H1 (cell line): ENCODE results near the gene COPZ1. TPM values are rescaled to one million over a fixed set of nuclear protein-coding genes. Genes with fewer than 3 reads are reported as not detected.

Source experiments
- SUZ12 ChIP-seq: fragments of 200-600 bp; sonication (generic); IDR thresholded peaks from 2 replicates; pipeline ENCODE4 v1.6.1; 2012; ENCODE audit warnings: mild to moderate bottlenecking, inconsistent platforms, low read length, moderate library complexity, mixed read lengths
- TAF7 ChIP-seq: optimal IDR thresholded peaks from 2 replicates; pipeline ENCODE3; 2011; ENCODE audit warnings: low read depth, mild to moderate bottlenecking, inconsistent platforms, low read length, moderate library complexity, borderline replicate concordance
- polyA plus RNA-seq, 7 experiments: library from polyadenylated mRNA; depleted of rRNA in 3 of 7; stranded (reverse) in 5 of 7; unstranded in 2 of 7; fragments of >200 nt in 5 of 7; fragments of 200-250 nt in 2 of 7; gene quantifications; 1 replicate in 5 of 7; 2 replicates in 1 of 7; 4 replicates in 1 of 7; pipeline versions ENCODE4 v1.2.1 to v1.2.3, GENCODE V29; 2011 to 2013; ENCODE audit warnings: missing spikeins in 2 of 7, mixed read lengths in 2 of 7
- total RNA-seq: library from RNA; stranded (reverse); fragmentation: NEBNext Ultra II Directional; extraction: Animal tissue kit (Norgen Biotek cat#: 25700); gene quantifications from 2 replicates; pipeline ENCODE4 v1.2.1, GENCODE V29; 2021

Gene COPZ1
- total and polyA plus RNA-seq, 2 of the 8 experiments (the other 6 are each of a cell fraction or from before 2014, with no cell fraction given), result 103 to 133 TPM

DNA sequence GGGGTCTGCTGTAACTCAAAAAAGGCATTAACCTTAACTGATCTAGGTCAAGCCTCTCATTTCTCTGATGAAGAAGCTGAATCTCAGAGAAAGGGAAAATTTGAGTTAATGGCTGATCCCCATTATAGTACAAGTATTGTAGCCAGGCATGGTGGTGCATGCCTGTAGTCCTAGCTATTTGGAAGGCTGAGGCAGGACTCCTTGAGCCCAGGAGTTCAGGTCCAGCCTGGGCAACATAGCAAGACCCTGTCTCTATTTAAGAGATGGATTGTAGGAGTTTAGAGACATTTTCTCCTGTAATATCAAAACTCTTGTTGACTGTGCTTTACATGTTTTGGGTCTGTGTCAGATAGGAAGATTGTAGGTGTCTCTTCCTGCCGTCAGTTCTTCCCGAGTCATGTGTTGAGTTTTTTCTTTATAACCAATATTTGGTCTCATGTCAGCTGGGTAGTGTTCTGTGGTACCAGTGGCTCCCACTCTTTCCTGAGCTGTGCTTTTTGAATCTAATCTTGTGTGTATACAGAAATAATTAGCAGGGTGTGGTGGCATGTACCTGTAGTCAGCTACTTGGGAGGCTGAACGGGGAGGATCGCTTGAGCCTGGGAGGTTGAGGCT is 8.6 kb downstream of the COPZ1 start (continued):
- TF ChIP-seq SUZ12, result no peak
- TF ChIP-seq TAF7, result no peak
